MCF 10A (cell line): ENCODE measurements around the gene ZNF827. TPM values are rescaled to one million over a fixed set of nuclear protein-coding genes. Genes with fewer than 3 reads are reported as not detected.

Source experiments
- BruUV-seq: library from RNA; stranded (reverse); fragments of 400-500 nt; replicated peaks from 2 replicates; lab custom pipeline; 2021; lab: Mats Ljungman, UMichigan
- CTCF ChIA-PET: fragments of 300-600 bp; sonication (Branson Sonifier 250); formaldehyde crosslinking; extraction: SDS; loops from one replicate; lab custom pipeline; 2021; ENCODE audit warnings: antibody characterized with exemption, inconsistent platforms; lab: Yijun Ruan, JAX
- POLR2A ChIA-PET: fragments of 300-600, 350-650 bp; sonication (Branson Sonifier 250); formaldehyde crosslinking; extraction: SDS; loops from one replicate; lab custom pipeline; 2020; ENCODE audit warnings: antibody characterized with exemption, inconsistent platforms; lab: Yijun Ruan, JAX
- DNase-seq: peaks from one replicate; pipeline ENCODE4 v3.0.0-alpha.2; 2018; ENCODE audit not compliant: unreplicated experiment
- H3K27ac Mint-ChIP-seq: one replicate; pipeline ENCODE4 v1.8.0; 2022; ENCODE audit warnings: mild to moderate bottlenecking, low read depth, mixed read lengths; ENCODE audit not compliant: unreplicated experiment
- H3K27me3 Mint-ChIP-seq: one replicate; pipeline ENCODE4 v1.8.0; 2022; ENCODE audit warnings: mixed read lengths; ENCODE audit not compliant: insufficient read depth, unreplicated experiment
- H3K36me3 Mint-ChIP-seq: one replicate; pipeline ENCODE4 v1.8.0; 2022; ENCODE audit warnings: mild to moderate bottlenecking, moderate library complexity, mixed read lengths; ENCODE audit not compliant: insufficient read depth, unreplicated experiment
- H3K4me1 Mint-ChIP-seq: one replicate; pipeline ENCODE4 v1.8.0; 2022; ENCODE audit warnings: mixed read lengths; ENCODE audit not compliant: insufficient read depth, unreplicated experiment
- H3K4me3 Mint-ChIP-seq: one replicate; pipeline ENCODE4 v1.8.0; 2022; ENCODE audit warnings: mild to moderate bottlenecking, moderate library complexity, mixed read lengths; ENCODE audit not compliant: unreplicated experiment
- H3K9me3 Mint-ChIP-seq: one replicate; pipeline ENCODE4 v1.8.0; 2022; ENCODE audit warnings: mixed read lengths; ENCODE audit not compliant: unreplicated experiment
- intact Hi-C: fragments of 100-400 bp; cut with micrococcal nuclease; formaldehyde crosslinking; loops from 2 replicates; pipeline ENCODE4 v1.14.1; 2022
- total RNA-seq: library from RNA; stranded (reverse); gene quantifications from 2 replicates; pipeline ENCODE4 v1.2.3, GENCODE V29; 2022
- TF ChIP-seq, protein P1 (sequence below): fragments of 200-600 bp; IDR thresholded peaks from one replicate; pipeline ENCODE4 v1.8.0; 2022; ENCODE audit warnings: antibody characterized with exemption, mild to moderate bottlenecking; ENCODE audit not compliant: unreplicated experiment

ZNF827 gene
- total RNA-seq, 1 experiment from 2014 or later: 11.3 TPM

- intact Hi-C loops: no loop called here
- no peaks in the 10 kb centered on the region for H3K9me3 Mint-ChIP-seq
- H3K4me1 Mint-ChIP-seq: peaks cover 11% of the 10 kb centered on the region
- BruUV-seq: no TSS peak
- no peaks in the 10 kb centered on the region for H3K27me3 Mint-ChIP-seq
- H3K36me3 Mint-ChIP-seq: peaks cover 7% of the 10 kb centered on the region
- TF ChIP-seq, protein P1, sequence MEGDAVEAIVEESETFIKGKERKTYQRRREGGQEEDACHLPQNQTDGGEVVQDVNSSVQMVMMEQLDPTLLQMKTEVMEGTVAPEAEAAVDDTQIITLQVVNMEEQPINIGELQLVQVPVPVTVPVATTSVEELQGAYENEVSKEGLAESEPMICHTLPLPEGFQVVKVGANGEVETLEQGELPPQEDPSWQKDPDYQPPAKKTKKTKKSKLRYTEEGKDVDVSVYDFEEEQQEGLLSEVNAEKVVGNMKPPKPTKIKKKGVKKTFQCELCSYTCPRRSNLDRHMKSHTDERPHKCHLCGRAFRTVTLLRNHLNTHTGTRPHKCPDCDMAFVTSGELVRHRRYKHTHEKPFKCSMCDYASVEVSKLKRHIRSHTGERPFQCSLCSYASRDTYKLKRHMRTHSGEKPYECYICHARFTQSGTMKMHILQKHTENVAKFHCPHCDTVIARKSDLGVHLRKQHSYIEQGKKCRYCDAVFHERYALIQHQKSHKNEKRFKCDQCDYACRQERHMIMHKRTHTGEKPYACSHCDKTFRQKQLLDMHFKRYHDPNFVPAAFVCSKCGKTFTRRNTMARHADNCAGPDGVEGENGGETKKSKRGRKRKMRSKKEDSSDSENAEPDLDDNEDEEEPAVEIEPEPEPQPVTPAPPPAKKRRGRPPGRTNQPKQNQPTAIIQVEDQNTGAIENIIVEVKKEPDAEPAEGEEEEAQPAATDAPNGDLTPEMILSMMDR: no peak
- no peak overlapping the region for H3K4me3 Mint-ChIP-seq
- no peak for DNase-seq
- H3K27ac Mint-ChIP-seq: no peak overlapping the region
- CTCF ChIA-PET: interaction anchor here (0.6 kb wide), 1 partner anchor 708 kb away, joined by 4 read pairs; no protein-coding TSS in a partner anchor
- POLR2A ChIA-PET: no interaction called here
Observed at GRCh38 chr4:145815027-145815612, 123.5 kb downstream of the ZNF827 start.

DNA sequence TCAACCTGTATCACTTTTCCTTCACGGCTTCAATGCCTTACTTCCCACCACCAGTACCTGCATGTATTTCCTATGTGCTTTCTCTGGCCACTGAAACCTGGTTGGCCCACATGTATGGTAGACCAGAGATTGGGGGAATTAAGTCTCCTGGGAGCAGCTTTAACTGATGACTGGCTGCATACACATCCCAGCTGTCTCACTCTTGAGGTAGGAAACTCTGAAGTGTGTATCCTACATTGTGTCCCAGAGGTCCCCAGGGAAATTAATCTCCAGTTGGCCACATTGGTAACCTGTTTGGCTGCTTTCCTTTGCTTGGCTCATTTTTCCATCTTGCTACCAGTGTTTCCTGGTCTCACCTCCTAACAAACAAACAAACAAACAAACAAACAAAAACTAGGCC, 124.4 kb downstream of the ZNF827 start:
- CTCF ChIA-PET: no interaction called here
- TF ChIP-seq, protein P1: no peak
- Mint-ChIP-seq H3K4me1 (peaks cover 11% of the 10 kb centered on the region), H3K9me3 (no peaks in the 10 kb centered on the region), H3K27me3 (no peaks in the 10 kb centered on the region), H3K36me3 (peaks cover 7% of the 10 kb centered on the region), H3K27ac (no peak overlapping the region), H3K4me3 (no peak overlapping the region)
- intact Hi-C loops: no loop called here
- POLR2A ChIA-PET: interaction anchor here (1.6 kb wide), 1 partner anchor 125 kb away, joined by 3 read pairs; the partner anchor contains the start of gene ZNF827
- DNase-seq: no peak
- no TSS peak for BruUV-seq

DNA sequence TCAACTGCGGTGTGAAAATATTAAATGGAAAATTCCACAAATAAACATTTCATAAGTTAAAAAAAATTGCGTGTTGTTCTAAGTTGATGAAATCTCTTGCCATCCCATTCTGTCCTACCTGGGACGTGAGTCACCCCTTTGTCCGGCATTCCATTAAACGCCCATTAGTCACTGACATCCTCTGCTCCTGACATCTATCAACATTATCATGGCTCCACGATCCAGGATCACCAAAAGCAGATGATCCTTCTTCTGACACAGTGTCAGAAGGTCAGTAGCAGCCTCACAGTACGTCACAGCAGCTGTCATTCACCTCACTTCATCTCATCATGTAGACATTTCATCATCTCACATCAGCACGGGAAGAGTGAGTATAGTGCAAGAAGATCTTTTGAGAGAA, 125.7 kb downstream of the ZNF827 start:
- POLR2A ChIA-PET: interaction anchor here (0.6 to 1.6 kb wide), 3 partner anchors 10 to 312 kb away, joined by 3 to 4 read pairs (median 3); partner anchors contain the start of gene ZNF827

More for the DNA sequence above, 125.7 kb downstream of the ZNF827 start:
- Mint-ChIP-seq H3K36me3 (peaks cover 7% of the 10 kb centered on the region), H3K4me3 (no peak overlapping the region), H3K9me3 (no peaks in the 10 kb centered on the region), H3K27me3 (no peaks in the 10 kb centered on the region), H3K4me1 (peaks cover 17% of the 10 kb centered on the region), H3K27ac (peak overlapping the region; percentile 78)
- CTCF ChIA-PET: interaction anchor here (1.2 kb wide), 1 partner anchor 75 kb away, joined by 4 read pairs; no protein-coding TSS in a partner anchor
- TF ChIP-seq, protein P1: no peak
- no TSS peak for BruUV-seq
- intact Hi-C loops: loop anchor here (1.0 kb wide), 2 partner anchors 78 to 194 kb away; partner anchors contain the start of gene MMAA
- peak; percentile 92 for DNase-seq
